ENCODE data around the gene CCIN.

The CCIN gene

GRCh38 chr9:36163786-36164170 lies 5.4 kb upstream of the CCIN start:
- H3K27ac ChIP-seq, result peak overlapping the region; percentile 51
- no peak for TF ChIP-seq CTCF (conservative IDR thresholded peaks at IDR 0.05; ENCODE audit: low read depth)
- CTCF ChIA-PET, result interaction anchor here (0.6 to 1.3 kb wide), 4 partner anchors 18 to 209 kb away, joined by 3 to 4 read pairs (median 3); no protein-coding TSS in a partner anchor
- POLR2A ChIA-PET (ENCODE audit: low non-redundant PET), result no interaction called here
- DNase-seq (ENCODE audit: low spot score), result no peak

- ChIA-PET POLR2A (ENCODE audit: low non-redundant PET) (no interaction called here), CTCF (interaction anchor here (0.6 to 1.3 kb wide), 6 partner anchors 18 to 210 kb away, joined by 3 to 4 read pairs (median 3); no protein-coding TSS in a partner anchor)
- TF ChIP-seq CTCF (conservative IDR thresholded peaks at IDR 0.05; ENCODE audit: low read depth), result no peak
- no peak overlapping the region for H3K27ac ChIP-seq
- no peak for DNase-seq (ENCODE audit: low spot score)
Observed at GRCh38 chr9:36164372-36164771, 4.8 kb upstream of the CCIN start.

DNA sequence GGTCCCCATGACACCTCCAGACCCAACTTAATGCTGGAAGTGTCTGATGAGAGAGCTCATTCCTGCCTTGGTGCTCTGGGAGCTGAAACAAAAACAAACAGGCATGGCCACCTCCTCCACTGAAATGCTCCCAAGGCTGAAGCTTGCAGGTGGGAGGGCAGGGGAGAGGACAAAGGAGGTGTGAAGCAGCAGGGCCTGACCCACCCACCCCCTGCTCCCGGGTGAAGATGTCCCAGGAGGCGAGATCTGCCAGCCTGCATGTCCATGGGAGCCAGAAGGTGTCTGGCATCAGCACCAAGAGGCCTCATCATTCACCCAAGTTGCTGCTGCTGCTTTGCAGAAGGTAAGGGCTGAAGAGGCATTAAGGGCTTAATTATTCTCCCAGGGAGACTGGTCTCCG lies 4.2 kb upstream of the CCIN start:
- DNase-seq (ENCODE audit: low spot score), result no peak
- ChIA-PET POLR2A (ENCODE audit: low non-redundant PET) (no interaction called here), CTCF (interaction anchor here (0.6 to 1.3 kb wide), 6 partner anchors 17 to 314 kb away, joined by 3 to 4 read pairs (median 3); no protein-coding TSS in a partner anchor)
- H3K27ac ChIP-seq, result no peak overlapping the region; the same call in 1 of the 2 replicates
- no peak for TF ChIP-seq CTCF (conservative IDR thresholded peaks at IDR 0.05; ENCODE audit: low read depth)

- DNase-seq (ENCODE audit: low spot score), result peak; percentile 46
- H3K27ac ChIP-seq, result peak overlapping the region; percentile 7; the same call in 1 of the 2 replicates
- ChIA-PET POLR2A (ENCODE audit: low non-redundant PET) (no interaction called here), CTCF (interaction anchor here (0.6 to 1.7 kb wide), 10 partner anchors 17 to 1523 kb away, joined by 3 to 7 read pairs (median 4); partner anchors contain the start of gene GLIPR2)
- TF ChIP-seq CTCF (conservative IDR thresholded peaks at IDR 0.05; ENCODE audit: low read depth), result no peak
Observed at GRCh38 chr9:36165826-36166167, 3.4 kb upstream of the CCIN start.

DNA sequence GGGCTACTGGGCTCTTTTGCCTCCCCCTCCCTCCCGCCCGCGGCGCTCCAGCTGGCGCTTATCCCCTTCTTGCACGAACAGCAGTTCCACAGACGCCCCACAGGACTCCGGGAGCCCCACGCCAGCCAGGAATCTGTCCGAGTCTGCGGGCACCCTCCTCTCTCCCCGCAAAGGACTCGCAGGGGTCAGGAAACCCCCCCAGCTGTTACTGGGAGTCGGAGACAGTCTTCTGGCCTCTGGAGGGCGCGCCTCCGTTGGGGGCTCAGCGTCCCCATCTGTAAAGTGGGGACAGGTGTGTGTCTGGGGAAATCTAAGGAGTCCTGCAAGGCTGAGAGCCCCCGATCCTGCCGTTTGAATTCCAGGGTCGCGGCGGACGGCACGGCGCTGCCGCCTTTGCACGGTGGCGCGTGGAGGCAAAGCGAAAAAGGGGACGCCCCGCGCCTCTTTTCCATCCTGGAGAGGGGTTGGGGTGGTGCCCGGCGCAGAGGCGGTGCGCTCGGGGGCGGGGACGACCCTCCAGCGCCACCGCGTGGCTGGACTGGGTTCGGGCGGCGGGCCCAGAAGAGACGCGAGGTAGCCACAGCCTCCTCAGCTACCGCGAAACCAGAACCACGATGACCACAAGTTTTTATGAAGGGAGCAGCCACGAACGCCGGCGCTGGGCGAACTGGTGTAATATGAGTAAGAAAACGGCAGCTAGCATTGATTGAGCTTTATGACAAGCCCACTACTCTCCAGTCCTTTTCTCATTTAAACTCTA lies 2.8 kb upstream of the CCIN start:
- peak; percentile 93 for DNase-seq (ENCODE audit: low spot score)
- CTCF ChIA-PET, result interaction anchor here (0.6 to 1.7 kb wide), 22 partner anchors 8 to 1523 kb away, joined by 3 to 11 read pairs (median 4); partner anchors contain the start of gene GLIPR2
- TF ChIP-seq CTCF (conservative IDR thresholded peaks at IDR 0.05; ENCODE audit: low read depth), result peak; percentile 100
- POLR2A ChIA-PET (ENCODE audit: low non-redundant PET), result no interaction called here
- H3K27ac ChIP-seq, result peak overlapping the region; percentile 7; the same call in 1 of the 2 replicates

DNA sequence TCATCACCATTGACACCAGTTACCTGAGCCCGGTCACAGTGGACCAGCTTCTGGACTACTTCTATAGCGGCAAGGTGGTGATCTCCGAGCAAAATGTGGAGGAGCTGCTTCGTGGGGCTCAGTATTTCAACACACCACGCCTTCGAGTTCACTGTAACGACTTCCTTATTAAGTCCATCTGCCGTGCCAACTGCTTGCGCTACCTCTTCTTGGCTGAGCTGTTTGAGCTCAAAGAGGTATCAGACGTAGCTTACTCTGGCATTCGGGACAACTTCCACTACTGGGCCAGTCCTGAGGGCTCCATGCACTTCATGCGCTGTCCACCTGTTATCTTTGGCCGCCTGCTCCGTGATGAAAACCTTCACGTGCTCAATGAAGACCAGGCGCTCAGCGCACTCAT lies 520 bp downstream of the CCIN start:
- ChIA-PET CTCF (interaction anchor here (1.1 kb wide), 1 partner anchor 29 kb away, joined by 4 read pairs; no protein-coding TSS in a partner anchor), POLR2A (ENCODE audit: low non-redundant PET) (no interaction called here)
- H3K27ac ChIP-seq, result no peak overlapping the region
- no peak for TF ChIP-seq CTCF (conservative IDR thresholded peaks at IDR 0.05; ENCODE audit: low read depth)
- DNase-seq (ENCODE audit: low spot score), result no peak
